ENCODE results near the gene CD28. TPM values are rescaled to one million over a fixed set of nuclear protein-coding genes. Genes with fewer than 3 reads are reported as not detected.
"Not testable (repeated sequence)": the region's sequence is repeated elsewhere in the genome, so short reads cannot be mapped to it uniquely, and the experiment has no call there.

Gene CD28
- polyA plus RNA-seq, 1 donor = 1.9 TPM

GRCh38 chr2:203685789-203686420, 20.5 kb upstream of the CD28 start:
- no peak for DNase-seq

DNA sequence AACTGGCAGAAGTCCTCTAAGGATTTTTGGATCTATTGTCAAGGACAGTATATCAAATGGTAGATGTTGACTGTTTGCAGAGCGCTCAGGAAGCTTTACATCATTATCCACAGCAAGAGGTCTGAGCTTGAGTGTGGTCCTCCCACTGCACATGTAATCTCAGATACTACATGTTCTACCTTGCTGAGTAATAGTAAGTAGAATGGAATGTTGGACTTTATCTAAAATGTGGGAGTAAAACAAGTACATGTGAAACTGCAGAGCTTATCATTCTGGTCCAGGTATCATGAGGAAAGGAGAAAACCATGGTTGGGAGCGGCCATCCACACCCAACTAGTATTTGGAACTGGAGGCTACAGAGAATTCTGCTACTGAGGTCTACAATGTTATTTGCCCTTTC, 19.3 kb upstream of the CD28 start:
- DNase-seq = no peak

DNA sequence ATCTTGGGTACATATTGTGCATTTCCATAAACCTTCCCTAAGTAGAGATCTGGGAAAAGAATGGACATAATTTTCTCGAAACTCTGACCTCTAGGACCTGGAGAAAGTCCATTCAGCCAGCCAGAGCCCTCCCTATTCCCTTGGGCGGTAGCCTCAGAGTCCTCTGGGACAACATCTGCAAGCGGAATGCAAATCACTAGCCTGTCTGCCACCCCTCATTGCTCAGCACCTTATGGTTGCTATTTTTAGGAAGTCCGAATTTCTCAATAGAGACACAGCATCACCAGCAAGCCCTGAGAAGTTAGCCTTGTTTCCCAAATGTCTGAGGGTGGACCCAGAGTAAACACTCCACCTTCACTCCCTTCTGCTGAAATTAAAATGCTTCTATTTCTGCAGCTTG, 17.6 kb upstream of the CD28 start:
- DNase-seq = no peak

DNA sequence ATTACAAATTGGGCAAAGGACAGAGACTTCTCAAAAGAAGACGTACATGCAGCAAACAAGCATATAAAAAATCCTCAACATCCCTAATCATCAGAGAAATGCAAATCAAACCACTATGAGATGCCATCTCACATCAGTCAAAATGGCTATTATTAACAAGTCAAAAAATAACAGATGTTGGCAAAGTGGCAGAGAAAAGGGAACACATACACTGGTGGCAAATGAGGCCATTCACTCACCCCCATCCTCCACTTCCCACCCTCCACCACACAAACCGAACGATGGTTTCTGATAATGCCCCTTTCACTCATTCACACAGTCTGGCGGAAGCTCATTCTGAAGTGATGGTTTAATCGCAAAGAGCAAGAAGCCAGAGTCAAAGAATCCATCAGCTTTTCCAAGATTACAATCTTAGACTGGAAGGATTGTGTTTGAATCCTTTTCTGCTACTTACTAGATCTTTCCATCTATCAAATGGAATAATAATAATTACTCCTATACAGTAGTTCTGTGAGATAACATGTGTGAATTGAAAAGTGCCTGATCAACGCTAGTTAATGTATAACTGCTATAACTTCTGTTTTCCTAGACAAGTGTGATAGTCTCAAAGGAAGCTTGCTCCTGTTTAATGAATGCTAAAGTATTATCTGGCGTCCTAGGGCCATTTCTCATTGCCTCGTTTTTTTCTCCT, 16.9 kb upstream of the CD28 start:
- DNase-seq = no peak

DNA sequence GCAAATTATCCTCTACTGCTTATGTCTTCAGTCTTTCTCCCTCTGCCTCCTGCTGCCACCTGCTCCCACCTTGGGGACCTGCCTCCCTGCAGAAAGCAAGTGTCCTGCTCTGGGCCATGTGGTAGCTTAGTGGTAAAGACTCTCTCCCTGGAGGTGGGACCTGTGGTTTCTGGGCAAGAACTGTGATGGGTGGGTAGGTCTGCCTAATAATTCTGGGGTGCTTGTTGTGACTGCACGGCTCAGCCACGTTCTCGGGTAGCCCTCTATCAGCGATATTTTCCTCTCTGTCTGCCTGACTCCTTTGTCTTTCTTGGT, 16.4 kb upstream of the CD28 start:
- DNase-seq = no peak

DNA sequence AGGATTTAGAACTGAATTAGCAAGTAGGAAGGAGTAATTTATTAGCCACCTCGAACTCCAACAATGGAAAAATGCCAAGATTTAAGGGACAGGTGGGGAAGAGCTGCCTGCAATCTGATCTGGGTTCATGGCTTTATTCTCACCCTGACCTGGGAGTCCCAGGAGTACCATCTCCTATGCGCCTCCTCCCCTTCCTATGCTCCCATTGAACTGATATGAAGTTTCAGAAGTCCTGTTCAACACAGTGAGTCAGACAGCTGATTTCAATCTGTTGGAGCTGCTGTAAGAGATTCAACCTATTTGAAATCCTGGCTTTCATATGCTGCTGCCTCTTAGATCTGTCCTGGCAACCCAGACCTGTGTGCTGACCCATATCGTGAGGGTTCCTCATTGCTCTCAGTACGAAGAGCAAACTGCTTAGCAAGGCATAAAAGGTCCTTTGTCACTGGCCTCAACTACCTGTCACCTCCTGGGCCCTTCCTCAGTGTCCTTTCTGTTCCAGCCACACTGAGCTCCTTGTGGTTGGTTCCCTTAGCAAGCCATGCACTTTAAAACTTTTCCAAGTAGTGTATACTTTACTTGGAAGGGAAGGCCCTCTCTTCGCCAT, 15.9 kb upstream of the CD28 start:
- no peak for DNase-seq

DNA sequence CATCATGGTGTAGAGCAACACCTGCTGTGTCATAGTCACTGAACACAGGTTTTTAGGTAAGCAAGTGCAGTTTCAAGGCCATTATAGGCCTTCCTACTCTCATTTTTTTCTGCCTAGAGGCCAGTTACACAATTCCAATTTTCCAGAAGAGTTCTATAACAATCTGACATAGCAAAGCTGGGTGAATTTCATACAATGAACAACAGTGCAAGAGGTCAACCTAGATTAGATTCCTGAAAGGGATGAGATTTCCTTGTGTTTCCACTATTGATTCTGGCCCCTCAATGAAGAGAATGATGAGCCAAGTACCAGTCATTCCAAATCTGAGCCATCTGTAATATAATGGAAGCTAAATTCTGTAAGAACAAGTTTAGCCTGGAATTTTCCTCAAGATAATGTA, 15.3 kb upstream of the CD28 start:
- no peak for DNase-seq

- DNase-seq = peak; percentile 42
These were observed 14.3 kb upstream of the CD28 start for GRCh38 chr2:203692031-203692710.

- DNase-seq = no peak
These were observed 13.1 kb upstream of the CD28 start for GRCh38 chr2:203693242-203693879.

DNA sequence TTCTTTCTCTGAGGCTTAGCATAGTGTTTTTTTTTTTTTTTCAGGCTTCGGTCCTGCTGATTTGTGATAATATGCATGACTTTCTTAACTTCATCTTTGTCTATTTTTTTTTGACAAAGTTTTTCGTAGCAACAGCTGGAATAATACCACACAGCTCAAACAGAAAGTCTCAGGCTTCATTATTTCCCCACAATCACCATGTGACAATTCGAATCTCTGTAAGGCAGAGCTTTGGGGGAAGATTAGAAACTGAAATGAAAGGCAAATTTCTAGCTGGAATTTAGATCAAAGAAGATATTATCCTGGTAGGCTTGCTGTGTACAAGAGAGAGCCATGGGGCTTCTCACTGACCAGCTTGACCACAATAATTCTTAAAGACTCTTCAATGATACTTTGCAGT, 12.2 kb upstream of the CD28 start:
- no peak for DNase-seq

DNA sequence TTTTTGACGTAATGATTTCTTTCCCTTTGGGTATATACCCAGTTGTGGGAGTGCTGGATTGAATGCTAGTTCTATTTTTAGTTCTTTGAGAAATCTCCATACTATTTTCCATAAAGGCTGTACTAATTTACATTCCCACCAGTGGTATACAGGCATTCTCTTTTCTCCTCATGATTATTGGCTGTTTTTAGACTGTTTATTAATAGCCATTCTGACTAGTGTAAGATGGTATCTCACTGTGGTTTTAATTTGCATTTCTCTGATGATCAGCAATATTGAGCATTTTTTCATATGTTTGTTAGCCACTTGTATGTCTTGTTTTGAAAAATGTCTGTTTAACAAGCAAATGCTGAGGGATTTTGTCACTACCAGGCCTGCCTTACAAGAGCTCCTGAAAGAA, 9.2 kb upstream of the CD28 start:
- DNase-seq = no peak

DNA sequence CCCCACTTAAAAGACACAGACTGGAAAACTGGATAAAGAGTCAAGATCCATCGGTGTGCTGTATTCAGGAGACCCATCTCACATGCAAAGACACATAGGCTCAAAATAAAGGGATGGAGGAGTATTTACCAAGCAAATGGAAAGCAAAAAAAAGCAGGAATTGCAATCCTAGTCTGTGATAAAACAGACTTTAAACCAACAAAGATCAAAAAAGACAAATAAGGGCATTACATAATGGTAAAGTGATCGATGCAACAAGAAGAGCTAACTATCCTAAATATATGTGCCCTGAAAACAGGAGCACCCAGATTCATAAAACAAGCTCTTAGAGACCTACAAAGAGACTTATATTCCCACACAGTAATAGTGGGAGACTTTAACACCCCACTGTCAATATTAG, 8.7 kb upstream of the CD28 start:
- DNase-seq = not testable (repeated sequence)

DNA sequence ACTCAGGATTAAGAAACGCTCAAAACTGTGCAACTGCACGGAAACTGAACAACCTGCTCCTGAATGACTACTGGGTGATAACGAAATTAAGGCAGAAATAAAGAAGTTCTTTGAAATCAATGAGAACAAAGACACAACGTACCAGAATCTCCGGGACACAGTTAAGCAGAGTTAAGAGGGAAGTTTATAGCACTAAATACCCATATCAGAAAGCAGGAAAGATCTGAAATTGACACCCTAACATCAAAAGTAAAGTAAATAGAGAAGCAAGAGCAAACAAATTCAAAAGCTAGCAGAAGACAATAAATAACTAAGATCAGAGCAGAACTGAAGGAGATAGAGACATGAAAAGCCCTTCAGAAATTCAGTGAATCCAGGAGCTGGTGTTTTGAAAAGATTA, 8.0 kb upstream of the CD28 start:
- DNase-seq = not testable (repeated sequence)

DNA sequence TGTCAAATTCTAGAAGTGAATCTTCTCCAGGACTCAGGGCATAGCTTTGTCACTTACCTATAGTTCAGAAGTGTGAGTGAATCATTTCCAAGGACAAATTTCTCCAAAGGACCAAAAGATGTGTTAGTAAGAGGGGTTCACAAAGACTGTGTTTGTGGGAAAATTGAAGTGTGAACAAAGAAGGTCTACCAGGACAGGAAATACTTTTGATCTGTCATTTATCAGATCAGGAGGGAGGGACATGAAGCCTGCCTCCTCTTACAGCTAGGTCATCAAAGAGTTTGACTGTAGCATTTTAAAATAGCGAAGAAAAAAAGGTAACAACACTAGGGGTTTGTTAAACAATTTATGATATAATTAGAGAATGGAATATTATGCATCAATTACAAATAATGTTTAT, 2.0 kb upstream of the CD28 start:
- DNase-seq = no peak

- no peak for DNase-seq
These were observed 1.3 kb upstream of the CD28 start for GRCh38 chr2:203705178-203705577.

DNA sequence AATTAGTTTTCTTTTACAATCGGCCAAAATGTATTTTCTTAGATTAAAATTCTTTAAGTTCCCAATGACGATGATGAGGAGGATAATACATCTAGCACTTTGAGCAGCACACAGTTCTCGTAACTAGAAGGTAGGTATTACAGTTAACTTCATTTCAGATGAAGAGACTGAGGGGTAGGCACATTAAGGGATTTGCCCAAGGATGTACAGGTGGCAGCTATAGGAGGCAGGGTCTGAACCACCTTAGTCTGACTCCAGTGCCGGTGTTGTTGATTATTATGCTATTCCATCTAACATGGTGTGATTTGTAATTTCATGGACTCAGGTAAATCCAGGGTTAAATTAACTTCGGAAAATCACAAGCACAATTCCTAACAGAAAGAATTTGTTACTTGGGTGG, 1.1 kb downstream of the CD28 start:
- DNase-seq = no peak

DNA sequence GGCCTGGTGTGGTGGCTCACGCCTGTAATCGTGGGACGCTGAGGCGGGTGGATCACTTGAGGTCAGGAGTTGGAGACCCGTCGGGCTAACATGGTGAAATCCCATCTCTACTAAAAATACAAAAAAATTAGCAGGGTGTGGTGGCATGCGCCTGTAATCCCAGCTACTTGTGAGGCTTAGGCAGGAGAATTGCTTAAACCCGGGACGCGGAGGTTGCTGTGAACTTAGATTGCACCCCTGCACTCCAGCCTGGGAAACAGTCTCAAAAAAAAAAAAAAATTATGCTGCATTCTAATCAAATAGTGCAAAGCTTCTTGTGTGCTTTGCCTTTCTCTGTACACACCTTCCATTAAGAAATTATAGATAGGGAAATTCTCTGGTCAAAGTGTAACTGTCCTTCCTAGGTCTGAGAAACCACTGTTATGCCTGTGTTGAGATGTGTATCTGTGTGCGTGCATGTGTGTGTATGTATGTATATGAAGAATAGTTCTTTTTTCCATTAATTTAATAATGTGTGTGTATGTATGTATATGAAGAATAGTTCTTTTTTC, 2.5 kb downstream of the CD28 start:
- no peak for DNase-seq

- DNase-seq = no peak
These were observed 3.1 kb downstream of the CD28 start for GRCh38 chr2:203709416-203710040.

- no peak for DNase-seq
These were observed 3.8 kb downstream of the CD28 start for GRCh38 chr2:203710226-203710625.

DNA sequence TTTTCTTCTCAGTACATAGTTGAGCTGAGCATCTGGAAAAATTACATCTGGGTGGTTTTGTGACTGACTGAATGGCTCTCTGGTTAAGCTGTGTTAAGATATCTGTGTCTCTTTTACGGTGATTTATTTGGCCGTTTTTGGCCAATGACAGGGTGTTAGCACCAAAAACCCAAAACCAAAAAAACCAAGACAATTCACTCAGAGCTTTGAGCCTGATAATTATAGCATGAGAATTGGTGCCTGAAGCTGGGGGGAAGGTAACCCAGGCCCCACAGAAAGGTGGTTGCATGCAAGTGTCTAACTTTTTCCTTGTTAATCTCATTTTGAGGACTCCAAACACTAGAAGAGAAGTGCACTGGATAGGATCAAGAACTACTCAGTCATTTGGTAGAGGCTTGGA, 4.5 kb downstream of the CD28 start:
- no peak for DNase-seq

DNA sequence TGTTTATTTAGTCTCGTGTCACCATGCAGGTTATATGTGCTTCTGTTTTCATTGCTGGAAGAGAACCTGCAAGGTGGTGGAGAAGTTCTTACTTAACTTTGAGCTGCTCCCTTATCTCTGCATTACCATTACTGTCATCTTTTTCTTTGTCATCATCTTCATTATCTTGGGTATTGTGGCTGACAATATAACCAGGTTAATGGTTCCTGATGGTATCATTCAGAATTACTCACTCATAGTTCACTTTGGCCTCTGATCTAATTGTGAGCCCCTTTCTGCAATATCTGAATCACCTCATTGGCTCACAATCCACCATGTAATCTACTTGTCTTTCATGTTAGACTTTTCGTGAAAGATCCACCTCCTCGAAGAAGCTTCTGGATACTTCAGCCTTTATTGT, 5.0 kb downstream of the CD28 start:
- no peak for DNase-seq

DNA sequence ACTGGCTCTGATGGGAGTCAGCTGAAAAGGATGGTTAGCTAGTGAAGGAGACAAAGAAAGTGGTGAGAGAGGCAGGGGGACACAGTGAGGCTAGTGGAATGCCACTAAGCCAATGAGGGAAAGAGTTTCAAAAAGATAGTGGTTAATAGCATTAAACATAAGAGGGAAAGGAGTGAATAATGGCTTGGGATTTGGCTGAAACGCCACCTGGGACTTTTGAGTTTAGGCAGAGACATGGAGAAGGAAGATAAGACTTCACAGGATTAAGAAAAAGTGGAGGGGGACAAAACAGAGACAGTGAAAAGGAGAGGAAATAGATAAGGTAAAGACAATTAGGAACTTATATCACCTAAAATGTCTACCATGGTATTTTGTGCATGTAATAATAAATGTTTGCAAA, 6.9 kb downstream of the CD28 start:
- no peak for DNase-seq

Data from left kidney (tissue), 2 donors.